ENCODE measurements around the gene ADAMTS12.
"Not testable (repeated sequence)": the region's sequence is repeated elsewhere in the genome, so short reads cannot be mapped to it uniquely, and the experiment has no call there.

The ADAMTS12 gene

DNA sequence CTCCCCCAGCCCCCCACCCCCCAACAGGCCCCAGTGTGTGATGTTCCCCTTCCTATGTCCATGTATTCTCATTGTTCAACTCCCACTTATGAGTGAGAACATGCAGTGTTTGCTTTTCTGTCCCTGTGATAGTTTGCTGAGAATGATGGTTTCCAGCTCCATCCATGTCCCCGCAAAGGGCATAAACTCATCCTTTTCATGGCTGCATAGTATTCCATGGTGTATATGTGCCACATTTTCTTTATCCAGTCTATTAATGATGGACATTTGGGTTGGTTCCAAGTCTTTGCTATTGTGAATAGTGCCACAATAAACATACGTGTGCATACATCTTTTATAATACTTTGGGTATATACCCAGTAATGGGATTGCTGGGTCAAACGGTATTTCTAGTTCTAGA, 23.1 kb upstream of the ADAMTS12 start:
- in situ Hi-C loops (cut with MboI; ENCODE audit: low sequenced_read_pairs): not testable (repeated sequence)

DNA sequence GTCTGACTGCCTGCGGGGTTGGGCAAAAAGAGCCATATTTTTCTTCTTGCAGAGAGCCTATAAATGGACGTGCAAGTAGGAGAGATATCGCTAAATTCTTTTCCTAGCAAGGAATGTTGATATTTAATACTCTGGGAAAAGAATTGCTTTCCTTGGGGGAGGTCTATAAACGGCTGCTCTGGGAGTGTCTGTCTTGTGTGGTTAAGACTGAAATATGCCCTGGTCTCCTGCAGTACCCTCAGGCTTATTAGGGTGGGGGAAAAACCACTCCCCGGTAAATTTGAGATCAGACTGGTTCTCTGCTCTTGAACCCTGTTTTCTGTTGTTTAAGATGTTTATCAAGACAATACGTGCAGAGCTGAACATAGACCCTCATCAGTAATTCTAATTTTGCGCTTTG, 14.5 kb upstream of the ADAMTS12 start:
- in situ Hi-C loops (cut with MboI; ENCODE audit: low sequenced_read_pairs): not testable (repeated sequence)

DNA sequence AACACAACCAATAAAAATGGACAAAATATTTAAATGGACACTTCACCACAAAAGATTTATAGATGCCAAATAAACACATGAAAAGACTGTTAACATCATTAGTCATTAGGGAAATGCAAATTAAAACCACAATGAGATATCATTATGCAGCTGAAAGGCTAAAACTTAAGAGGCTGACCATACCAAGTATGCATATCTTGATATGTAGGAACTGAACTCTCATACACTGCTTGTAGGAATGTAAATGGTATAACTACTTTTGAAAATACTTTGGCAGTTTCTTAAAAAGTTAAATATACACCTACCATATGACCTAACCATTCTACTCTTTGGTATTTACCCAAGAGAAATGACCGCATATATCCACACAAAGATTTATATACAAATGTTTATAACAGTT, 13.6 kb upstream of the ADAMTS12 start:
- in situ Hi-C loops (cut with MboI; ENCODE audit: low sequenced_read_pairs): no loop called here

DNA sequence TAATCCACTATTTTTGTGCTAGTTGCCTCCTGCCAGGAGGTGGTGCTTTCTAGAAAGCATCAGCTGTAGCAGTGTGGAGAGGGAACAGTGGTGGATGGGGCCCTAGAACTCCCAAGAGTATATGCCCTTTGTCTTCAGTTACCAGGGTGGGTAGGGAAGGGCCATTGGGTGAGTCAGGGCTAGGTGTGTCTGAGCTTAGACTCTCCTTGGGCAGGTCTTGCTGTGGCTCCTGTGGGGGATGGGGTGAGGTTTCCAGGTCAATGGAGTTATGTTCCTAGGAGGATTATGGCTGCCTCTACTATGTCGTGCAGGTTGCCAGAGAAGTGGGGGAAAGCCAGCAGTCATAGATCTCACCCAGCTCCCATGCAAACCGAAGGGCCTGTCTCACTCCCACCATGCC, 11.3 kb upstream of the ADAMTS12 start:
- in situ Hi-C loops (cut with MboI; ENCODE audit: low sequenced_read_pairs): no loop called here

DNA sequence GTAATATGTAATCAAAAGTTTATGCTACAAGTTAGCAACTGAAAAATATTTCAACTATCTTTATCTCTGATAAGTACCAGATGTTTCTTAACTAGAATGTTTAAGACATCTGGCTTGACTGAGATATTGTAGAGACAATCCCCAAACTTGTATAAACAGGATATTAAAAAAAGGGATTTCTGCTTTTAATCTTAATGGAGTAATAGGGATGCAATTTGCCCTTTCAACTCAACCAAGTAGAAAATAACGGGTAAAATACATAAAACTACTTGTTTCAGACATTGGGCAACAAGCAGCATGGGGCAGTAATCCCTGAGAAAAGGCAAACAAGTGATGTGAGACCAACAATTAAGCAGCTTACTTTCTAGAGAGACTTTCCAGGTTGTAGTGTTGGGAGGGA, 9.4 kb upstream of the ADAMTS12 start:
- in situ Hi-C loops (cut with MboI; ENCODE audit: low sequenced_read_pairs): no loop called here

DNA sequence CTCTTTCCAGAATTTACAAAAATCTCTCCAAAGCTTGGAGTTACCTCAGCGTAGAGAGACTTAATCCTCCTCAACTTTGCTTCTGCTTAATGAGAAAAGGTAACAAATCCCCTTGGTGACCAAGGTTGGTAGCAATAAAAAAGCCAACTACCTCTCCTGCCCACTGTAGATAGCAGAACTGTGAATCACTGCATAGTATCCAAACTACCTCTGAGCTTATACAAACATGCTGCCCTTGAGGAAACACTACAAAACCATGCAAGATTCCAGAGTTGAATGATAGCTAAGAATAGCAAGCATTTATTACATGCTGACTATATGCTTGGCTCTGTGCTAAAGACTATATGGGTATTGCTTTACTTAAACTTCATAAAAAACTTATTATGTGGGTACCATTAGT, 2.8 kb upstream of the ADAMTS12 start:
- in situ Hi-C loops (cut with MboI; ENCODE audit: low sequenced_read_pairs): no loop called here

DNA sequence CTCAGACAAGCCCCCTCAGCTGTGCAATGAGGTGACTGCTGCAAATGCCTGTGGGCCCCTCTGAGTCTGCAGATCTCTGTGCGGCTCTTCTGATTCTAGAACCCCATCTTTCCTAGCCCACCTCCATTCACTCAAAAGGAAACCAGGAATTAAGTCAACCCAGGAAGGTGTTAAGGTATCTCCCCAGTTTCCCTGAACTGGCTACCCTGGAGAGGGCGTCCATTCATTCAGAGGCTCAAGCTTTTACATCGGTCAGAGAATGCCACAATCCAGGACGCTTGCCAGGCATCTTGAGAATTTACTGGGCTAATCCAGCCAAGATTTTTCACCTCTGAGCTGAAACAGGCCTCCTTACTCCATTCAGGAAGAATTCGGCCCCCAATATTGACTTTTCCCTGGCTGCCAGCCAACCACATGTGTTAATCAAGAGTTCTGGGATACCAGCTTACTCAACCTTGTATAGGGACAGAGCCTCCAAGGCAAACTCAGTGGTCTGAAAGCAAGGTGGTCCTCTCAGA, 889 bp upstream of the ADAMTS12 start:
- in situ Hi-C loops (cut with MboI; ENCODE audit: low sequenced_read_pairs): no loop called here

DNA sequence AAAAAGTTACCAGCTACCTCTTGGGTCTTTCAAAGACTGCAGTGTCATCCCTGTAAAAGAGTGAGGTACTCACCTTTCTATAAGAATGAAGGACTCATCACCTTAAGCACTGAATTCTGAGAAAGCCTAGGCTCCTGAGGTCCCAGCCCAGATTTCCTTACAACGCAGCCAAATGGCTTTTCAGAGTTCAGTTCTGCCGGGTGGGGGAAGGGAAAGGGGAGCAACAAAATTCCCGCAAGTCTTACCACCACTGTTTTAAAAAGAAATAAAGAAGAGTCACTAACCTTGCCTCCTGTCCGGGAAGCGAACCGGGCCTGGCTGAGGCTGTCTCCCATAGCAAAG, 373 bp downstream of the ADAMTS12 start:
- in situ Hi-C loops (cut with MboI; ENCODE audit: low sequenced_read_pairs): no loop called here

DNA sequence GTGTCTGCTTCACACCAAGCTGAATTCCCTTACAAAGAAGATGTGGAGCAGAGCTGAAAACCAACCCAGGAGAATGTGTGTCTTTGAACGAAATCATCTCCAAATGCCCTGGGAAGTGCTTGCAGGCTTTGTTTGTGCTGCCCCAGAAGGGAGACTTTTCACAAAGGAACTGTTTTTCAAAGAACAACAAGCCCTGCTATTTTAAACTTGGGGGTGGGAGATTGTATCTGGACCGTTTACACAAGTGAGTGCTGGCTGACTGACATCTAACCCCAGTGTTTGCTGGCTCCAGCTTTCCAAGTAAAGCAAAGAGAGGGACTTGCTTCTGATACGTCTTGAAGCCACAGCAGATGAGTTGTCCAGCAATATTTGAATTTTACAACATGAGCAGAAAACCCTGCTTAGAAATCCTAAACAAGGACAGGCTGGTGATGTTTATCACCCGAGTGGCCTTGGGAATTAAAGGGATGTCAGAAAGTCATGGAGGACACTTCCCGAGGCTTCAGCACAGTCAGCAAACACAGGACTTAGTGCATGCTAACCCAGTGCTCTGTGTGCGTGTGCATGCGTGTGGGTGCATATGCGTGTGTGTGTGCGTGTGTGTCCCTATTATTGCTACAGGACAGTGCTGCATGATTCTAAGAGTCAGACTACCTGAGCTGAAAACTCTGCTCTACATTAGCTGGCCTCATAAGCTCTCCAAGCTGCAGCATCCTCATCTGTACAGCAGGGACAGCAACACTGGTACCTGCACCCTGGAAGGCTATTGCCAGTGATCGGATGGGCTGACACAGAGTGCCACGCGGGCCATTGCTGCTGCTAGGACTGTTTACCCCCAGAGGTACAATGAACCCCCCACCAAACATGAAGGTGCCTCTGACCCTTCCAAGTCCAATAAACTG, 1.4 kb downstream of the ADAMTS12 start:
- in situ Hi-C loops (cut with MboI; ENCODE audit: low sequenced_read_pairs): no loop called here

DNA sequence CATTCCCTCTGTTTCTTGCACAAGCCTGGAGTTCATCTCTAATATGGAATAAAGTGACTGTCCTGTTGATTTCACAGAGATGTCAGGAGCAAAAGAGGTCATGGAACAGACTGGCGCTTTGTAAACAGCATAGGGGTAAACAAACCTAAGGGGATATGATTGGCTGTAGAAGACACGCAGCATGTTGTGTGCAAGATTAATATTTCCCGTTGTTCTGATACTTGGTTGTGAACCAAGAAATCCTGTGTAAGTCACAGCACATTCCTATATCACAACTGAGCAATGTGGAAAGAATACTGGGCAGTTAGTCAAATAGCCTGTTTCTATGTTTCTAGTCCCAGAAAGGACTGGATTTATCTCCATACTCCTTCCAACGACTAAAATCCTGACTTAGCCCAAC, 3.2 kb downstream of the ADAMTS12 start:
- in situ Hi-C loops (cut with MboI; ENCODE audit: low sequenced_read_pairs): no loop called here

DNA sequence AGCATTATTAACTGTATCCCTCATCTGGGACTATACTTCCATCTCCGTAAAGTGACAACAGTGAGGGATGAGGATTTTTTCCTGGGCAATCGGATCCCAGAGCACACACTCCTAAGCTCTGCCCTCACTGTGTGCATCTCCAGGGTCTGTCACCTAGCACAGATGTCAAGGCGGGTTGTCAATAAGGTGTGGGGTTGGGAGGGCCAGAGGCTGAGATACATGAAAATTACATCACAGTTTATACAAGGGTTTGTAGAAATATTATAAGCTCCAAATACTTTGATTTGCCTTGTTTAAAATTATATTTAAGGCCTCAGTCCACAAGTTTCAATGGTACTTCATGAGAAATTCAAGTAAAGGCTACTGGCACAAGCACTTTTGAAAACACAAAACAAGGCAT, 4.5 kb downstream of the ADAMTS12 start:
- in situ Hi-C loops (cut with MboI; ENCODE audit: low sequenced_read_pairs): no loop called here

DNA sequence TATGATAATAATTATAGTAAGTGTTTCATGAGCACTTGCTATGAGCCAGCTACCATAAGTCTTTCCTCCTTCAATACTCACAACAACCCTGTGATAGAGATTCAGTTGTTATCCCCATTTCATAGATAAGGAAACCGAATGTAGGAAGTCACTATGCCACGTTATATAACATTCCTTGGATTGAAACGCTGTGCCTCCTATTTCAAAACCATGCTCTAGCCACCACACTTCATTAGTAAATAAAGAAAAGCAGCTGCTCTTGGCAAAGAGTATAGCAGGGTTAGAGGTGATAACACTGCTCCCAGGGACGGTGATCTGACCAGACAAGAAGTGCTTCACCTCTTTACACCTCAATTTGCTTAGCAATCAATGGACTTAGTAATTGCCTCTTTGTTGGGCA, 5.5 kb downstream of the ADAMTS12 start:
- in situ Hi-C loops (cut with MboI; ENCODE audit: low sequenced_read_pairs): no loop called here

DNA sequence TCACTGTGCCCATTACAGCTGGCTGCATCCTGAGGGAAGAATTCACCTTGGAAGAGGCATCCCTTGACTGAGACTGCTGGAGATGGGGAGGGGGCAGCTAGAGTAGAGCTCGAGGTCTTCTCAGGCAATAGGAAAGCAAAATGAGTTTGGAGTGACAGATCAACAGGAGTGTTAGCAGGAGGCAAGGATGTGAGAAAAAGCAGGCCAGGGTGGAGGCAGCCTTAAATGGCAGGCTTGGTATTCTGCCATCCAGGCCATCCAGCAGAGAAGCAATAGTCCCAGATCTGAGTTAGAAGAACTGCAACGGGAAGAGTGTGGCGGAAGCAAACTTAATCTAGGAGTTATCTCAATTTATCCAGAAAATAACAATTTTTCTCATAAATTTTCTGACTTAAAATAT, 6.1 kb downstream of the ADAMTS12 start:
- in situ Hi-C loops (cut with MboI; ENCODE audit: low sequenced_read_pairs): no loop called here

DNA sequence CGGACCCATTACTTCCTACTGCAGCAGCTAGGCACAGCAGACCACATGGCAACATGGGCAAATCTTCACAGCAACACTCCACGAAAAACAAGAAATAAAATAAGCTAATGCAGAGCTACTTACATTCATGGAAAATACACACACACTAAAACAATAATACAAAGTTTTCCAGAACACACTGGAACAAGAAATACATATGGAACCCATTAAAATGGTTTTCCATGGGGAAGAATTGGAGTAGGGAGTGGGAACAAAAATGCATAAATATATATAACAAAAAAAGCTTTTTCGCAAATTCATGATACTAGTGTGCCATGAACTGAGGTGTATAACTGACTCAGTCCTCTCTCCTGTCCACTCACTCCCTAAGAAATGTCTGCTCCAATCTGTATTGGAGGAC, 8.3 kb downstream of the ADAMTS12 start:
- in situ Hi-C loops (cut with MboI; ENCODE audit: low sequenced_read_pairs): no loop called here

DNA sequence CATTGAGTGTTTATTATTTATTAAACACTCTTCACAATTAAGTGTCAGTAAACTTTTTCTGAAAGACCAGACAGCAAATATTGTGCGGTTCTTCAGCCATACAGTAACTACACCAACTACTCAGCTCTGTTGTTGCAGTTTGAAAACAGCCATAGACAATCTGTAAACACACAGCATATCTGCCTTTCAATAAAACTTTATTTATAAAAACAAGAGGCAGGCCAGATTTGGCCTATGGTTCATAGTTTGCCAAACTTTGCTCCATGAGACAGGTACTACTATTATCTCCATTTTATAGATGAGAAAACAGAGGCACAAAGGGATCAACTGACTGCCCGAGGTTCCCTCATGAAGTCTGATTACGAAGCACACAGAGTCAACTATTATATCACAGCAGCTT, 11.5 kb downstream of the ADAMTS12 start:
- in situ Hi-C loops (cut with MboI; ENCODE audit: low sequenced_read_pairs): no loop called here

DNA sequence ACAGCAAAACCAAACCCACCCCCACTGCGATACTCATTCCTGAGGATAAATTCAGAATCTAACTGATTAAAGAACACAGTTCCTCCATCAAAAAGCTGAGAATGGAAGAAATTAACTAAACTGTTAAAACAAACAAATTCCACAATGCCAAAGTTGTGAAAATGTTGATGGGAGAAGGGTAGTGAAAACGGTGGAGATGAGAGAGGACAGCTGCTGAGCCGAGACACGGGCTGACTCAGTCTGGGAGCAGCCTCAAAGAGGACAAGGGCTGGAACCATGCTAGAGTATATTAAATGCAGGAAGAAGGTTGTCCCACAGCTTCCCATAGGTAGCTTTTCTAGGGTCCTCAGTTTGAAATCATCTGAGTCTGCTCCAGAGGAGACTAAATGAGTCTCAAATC, 14.3 kb downstream of the ADAMTS12 start:
- in situ Hi-C loops (cut with MboI; ENCODE audit: low sequenced_read_pairs): no loop called here

DNA sequence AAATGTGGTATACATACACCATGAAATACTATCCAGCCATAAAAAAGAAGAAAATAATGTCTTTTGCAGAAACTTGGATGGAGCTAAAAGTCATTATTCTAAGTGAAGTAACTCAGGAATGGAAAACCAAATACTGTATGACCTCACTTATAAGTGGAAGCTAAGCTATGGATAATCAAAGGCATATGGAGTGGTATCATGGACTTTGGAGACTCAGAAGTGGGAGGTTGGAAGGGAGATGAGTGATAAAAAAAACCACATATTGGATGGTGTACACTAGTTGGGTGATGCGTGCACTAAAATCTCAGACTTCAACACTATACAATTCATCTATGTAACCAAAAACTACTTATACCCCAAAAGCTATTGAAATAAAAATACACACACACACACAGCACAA, 24.5 kb downstream of the ADAMTS12 start:
- in situ Hi-C loops (cut with MboI; ENCODE audit: low sequenced_read_pairs): no loop called here

DNA sequence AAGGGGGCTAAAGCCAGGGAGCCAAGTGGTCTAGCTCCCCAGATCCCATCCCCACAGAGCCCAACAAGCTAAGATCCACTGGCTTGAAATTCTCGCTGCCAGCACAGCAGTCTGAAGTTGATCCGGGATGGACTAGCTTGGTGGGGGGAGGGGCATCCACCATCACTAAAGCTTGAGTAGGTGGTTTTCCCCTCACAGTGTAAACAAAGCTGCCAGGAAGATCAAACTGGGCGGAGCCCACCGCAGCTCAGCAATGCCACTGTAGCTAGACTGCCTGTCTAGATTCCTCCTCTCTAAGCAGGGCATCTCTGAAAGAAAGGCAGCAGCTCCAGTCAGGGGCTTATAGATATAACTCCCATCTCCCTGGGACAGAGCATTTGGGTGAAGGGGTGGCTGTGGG, 32.6 kb downstream of the ADAMTS12 start:
- in situ Hi-C loops (cut with MboI; ENCODE audit: low sequenced_read_pairs): not testable (repeated sequence)

DNA sequence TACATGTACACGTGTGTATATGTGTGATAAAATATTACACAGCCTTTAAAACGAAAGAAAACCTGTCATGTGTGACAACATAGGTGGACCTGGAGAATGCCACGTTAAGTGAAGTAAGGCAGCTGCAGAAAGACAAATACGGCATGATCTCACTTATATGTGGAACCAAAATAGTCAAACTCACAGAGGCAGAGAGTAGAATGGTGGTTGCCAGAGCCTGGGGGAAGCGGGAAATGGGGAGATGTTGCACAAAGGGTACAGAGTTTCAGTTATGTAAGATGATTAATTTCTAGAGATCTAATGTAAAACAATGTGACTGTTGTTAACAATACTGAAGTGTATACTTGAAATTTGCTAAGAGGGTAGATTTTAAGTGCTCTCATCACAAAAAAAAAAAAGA, 34.8 kb downstream of the ADAMTS12 start:
- in situ Hi-C loops (cut with MboI; ENCODE audit: low sequenced_read_pairs): no loop called here

DNA sequence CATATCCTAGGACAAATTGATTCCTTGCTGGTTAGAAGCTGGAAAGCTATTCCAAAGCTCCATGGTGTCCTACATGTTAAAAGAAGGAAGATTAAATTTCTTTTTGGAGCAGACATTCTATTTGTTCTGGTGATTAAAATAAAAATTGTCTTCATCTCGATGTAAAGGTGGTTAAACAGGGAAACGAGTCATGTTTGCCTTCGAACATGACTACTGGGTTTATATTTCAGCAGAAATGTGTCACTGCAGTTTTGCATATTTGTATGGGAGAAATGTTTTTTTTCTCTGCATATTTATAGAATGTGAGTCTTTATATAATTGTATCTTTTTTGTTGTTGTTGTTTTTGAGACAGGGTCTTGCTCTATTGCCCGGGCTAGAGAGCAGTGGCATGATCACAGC, 36.4 kb downstream of the ADAMTS12 start:
- in situ Hi-C loops (cut with MboI; ENCODE audit: low sequenced_read_pairs): no loop called here

DNA sequence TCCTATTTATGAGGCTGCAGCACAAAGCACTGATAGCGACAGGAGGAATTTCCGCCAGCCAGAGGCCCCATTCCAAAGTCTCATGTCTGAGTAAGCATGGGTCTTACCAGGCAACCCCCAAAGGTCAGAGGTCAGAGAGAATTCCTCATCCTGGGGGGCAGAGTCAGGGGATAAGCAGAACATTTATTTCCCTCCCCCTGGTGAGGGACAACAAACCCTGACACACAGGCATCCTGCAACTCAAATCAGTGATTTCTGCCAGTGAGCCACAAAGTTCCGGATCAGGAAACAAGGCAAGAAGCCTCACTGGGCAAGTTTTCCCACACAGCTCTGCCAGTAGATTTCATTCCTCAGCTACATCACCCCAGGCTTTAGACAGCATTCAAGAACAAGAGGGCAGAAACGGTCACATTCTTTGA, 37.0 kb downstream of the ADAMTS12 start:
- in situ Hi-C loops (cut with MboI; ENCODE audit: low sequenced_read_pairs): no loop called here

DNA sequence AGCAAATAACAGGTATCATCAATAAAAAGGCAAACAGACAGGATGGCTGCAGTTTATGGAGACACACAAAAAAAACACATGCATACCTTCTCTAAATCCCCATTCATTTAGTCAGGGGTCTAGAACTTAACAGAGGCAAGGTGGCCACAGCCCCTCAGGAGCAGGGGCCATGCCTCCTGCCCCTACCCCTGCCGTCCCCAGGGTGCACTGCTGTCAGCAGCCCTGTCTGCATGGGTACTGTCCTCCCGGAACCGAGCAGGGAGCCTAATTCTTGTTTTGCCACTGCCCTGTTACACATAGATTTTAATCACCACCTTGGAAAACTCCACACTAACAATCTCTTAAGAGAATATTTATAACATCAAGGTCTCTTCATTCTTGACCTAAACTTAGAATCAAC, 39.0 kb downstream of the ADAMTS12 start:
- in situ Hi-C loops (cut with MboI; ENCODE audit: low sequenced_read_pairs): no loop called here

DNA sequence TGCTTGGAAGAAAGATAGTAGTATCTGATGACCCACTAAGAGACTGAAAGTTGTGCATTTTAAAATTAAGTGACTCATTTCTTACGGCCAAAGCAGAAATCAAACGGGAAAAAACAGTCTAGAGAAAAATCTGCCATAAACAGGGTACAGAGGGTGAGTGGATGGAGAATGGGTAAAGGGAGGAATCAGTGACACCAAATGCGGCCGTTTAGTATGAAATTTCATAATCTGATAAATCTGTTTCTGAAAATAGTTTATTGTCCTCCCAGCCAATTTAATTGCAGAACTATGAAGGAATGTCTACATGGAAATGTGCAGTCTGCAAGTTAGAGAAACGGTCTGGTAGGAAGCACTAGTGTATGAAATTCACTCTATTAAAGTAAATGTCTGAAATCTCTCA, 39.5 kb downstream of the ADAMTS12 start:
- in situ Hi-C loops (cut with MboI; ENCODE audit: low sequenced_read_pairs): no loop called here

Data from HL-60/S4 (cell line).